Non-pigmented ciliary epithelial cell (primary cell): ENCODE data around the gene ADORA1.

Experiments used
- DNase-seq: peaks from one replicate; pipeline ENCODE4 v3.0.0-alpha.2; 2010; ENCODE audit warnings: low read depth

The ADORA1 gene

DNA sequence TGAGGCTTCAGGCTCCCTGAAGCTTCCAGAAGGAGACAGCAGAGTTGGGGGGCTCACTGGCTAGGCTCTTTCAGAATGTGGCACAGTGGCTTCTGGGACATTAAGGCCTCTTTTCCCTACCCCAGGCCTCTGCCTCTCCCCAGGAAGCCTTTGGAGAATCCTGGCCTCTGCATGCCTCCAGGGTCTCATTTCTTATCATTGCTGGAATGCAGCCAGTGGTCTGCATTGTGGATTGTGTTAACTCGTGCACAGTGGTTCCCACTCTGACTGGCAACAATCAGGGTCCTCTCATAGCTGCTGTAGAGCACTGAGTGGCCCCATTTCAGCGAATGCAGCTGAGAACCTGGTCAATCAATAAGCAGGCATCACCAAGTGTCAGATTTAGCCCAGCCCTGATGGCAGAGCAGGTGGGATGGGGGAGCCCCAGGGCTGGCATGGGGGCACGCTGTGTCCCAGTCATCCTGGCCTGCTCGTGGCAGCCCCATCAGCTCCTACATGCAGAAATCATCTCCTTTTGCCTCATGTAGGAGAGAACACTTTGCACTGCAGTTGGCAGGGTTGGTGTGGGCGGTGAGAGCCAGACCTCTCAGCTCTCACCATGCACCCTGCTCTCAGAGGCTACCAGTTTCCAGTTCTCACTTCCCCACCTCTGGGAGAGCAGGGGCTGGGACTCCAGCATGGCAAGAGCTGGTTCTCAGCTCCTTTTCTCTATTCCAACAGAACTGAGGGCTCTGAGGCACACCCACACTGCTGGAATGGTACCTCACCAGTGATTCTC, 13.4 kb downstream of the ADORA1 start:
- DNase-seq: no peak

DNA sequence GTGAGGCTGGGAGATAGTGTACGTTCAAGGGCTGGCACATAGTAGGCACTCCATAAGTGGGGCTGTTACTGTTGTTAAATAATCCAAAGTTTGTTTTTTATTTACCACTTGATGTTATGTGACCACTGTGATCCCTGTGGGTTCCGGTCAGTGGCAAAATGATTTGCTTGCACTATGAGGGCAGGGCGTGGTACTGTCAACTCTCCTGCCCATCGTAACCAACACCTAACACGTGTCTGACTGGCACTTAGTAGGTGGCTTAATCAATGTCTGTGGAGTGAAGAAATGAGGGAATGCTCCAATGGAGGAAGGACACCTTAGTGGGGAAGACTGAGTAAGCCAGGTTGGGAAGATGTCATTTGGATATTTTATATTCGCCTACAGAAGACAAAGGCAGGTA, 14.6 kb downstream of the ADORA1 start:
- DNase-seq: no peak

DNA sequence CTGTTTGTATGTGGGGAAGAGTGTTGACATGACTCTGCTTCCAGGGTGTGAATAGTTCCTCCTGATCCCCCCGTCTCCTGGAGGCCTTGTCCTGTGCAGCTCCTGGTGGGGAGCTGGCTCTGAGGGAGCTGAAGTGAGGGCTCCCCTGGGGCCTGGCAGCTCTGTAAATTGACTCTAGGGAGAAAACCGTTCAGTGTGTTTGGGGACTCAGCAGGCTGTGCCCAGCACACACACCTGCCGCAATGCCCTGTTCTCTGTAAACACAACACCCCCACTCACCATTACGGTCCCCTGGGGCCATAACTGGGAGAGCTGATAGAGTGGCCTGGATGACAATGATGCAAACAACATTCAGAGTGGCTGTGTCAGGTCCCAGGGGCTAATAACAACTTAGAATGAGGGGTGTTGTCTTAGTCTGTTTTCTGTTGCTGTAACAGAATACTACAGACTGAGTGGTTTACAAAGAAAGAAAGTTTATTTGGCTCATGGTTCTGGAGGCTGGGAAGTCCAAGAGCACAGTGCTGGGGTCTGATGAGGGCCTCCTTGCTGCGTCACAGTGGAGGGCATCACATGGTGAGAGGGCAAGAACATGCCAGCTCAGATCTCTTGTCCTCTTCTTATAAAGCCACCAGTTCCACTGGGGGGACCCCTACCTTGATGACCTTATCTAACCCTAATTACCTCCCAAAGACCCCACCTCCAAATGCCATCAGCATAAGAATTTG, 15.3 kb downstream of the ADORA1 start:
- no peak for DNase-seq

DNA sequence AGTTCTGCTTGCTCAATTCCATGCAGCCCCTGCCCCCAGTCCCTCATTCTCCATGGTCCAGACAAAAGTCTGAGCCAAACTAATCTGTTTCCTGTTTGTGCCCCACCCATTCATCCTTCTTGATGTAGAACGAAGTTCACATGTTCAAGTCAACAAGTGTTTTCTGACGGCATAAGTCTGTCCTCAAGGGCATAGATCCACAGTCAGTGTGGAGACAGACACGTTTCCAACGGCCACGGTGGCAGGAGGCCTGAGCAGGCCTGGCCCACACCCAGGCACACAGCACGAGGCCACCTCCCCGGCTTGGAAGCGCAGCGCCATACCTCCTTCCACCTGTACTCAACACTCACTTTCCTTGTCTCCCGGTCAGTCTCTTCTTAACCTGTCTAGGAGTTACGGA, 16.1 kb downstream of the ADORA1 start:
- DNase-seq: no peak

DNA sequence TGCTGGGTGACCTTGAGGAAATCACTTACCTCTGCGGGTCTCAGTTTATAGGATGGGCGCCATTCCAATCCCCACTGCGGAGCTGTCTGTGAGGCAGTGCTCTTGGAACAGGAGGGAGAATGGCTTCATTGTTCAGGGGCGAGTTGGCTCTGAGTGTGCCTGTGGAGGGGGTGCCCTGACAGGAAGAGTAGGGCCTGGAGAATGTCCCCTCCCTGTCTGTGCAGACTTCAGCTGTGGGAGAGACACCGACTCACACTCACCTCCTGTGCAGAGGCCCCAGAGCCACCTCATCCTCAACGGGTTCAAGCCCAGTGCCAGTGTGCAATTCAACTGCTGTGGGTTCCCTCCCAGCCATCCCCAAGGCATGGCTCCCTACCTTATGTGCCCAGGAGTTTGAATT, 17.1 kb downstream of the ADORA1 start:
- DNase-seq: no peak

DNA sequence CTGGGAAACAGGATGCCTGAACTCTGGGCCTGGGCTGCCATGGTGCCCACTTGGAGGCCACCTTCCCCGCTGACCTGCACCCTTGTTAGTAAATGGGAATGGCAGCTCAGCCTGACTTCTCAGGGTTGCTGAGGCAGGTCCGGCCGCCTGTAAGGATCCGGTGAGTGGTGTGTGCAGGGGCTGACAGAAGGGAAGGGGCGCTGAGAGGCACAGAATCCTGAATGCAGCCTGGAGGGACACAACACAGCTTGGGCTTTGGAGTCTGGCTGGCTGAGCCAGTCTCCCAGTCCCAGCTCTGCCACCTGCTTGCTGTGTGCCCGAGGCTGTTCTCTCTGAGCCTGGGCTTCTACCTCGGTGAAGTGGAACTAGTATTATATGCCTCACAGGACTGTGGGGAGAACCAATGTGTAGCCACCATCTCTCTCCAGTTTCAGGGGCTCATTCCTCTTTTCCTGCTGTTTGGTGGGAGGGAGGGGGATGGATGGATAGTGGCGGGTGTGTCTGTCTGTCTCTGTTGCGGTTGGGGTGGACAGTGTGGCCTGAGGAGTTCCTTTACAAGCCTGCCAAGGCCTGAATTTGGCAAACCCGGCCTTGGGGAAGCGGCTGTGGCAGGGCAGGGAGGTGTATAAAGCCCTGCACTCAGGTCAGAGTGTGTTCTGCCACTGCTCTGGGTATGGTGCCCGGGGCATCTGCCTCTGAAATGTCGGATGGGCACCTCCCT, 18.0 kb downstream of the ADORA1 start:
- no peak for DNase-seq

DNA sequence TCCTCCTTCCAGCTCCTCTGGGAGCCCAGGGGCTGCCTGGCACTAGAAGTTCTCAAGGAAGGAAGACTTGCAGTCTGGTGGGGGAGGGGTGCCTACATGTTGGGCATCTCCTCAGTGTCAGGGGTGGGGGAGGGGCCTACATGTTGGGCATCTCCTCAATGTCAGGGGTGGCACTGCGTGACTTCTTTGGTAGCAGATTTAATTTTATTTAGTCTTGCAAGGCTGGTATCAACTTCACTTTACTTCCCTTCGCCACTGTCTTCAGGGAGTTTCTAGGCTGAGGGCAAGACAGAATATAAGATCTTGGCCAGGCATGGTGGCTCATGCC, 18.5 kb downstream of the ADORA1 start:
- DNase-seq: no peak

DNA sequence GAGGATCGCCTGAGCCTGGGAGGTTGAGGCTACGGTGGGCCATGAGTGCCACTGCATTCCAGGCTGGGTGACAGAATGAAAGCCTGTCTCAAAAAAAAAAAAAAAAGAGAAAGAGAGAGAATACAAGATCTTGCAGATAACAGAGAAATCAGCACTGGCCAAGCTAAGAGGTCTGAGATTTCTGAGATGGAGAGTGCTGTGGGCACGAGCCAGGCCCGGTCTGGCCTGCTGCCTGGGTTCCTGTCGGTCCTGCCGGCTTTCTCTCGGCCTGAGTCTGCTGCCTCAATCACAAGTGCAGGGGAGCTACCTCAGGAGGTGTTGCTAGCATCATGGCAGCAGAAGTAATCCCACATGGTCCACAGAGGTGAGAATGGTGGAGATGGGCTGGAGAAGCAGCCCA, 19.0 kb downstream of the ADORA1 start:
- DNase-seq: no peak

DNA sequence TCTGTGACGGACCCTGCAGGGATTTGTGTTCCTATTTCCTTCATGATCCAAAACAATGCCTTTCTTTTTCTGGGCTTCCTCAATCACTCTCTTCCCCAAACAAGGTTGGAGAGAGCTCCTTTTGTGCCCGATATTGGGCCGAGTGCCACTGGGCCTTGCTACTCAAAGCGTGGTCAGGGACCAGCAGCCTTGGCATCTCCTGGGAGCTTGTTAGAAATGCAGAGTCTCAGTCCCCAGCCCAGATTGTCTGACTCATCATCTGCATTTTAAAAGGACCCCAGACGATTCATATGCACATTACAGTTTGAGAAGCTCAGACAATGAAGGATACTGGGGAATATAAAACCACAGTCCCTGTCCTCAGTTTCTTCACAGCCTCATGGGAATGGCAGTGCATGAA, 19.9 kb downstream of the ADORA1 start:
- no peak for DNase-seq

DNA sequence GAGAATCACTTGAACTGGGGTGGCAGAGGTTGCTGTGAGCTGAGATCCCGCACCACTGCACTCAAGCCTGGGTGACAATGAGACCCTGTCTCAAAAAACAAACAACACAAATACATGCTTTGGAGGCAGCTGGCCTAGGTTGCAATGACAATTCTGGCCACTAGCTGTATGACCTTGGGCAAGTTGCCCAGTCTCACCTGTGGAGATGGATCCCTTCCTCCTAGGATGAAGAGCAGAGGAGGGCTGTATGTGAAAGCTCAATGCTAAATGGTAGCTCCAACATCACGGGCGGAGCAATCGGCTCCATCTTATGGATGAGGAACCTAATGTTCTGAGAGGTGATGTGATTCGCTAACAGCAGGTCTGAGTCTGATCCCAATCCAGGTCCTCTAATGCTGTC, 20.6 kb downstream of the ADORA1 start:
- no peak for DNase-seq

DNA sequence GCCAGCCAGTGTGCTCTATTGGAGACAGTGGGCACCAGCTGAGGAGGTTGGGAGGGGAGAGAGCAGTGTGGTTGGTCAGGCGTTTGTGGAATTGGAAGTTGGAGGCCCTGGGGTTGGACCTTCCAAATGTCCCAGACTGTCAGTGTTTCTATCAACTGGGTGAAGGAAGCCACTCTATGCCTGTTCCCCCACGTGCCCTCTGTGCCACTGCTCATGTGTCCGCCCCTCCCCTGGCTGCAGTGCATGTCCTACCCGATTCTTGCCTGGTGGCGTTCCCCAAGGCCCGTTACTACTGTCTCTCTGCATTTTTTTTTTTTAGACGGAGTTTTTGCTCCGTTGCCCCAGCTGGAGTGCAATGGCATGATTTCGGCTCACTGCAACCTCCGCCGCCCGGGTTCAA, 21.1 kb downstream of the ADORA1 start:
- DNase-seq: no peak

DNA sequence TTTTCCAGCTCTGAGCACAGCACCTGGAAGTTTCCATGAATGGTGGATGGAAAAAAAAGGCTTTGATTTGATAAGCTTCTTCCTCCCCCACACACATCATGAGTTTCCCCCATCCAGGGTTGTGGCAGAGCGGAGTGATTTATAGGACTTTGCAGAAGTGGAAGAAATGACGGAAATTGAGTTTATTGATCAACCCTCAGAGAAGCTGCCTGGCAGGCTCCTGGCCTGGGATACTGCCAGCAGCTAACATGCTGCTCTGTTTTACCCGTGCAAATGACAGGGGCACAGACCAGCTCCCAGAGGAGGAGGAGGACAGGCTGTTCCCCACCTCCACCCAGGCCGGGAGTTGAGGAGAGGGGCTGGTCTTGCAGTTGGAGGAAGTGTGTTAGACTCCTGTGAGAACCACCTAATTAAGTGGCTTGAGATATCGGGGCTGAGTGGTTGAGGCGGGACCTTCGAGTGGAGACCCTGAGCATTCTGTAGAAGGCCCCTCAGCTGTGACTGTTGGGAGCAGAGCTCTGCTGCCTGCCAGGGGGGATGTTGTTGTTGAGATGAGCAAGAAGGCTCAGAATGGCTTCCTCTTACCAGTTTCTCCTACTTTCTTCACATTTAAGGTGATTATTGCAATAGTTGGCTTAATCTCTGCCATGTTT, 21.8 kb downstream of the ADORA1 start:
- DNase-seq: no peak

DNA sequence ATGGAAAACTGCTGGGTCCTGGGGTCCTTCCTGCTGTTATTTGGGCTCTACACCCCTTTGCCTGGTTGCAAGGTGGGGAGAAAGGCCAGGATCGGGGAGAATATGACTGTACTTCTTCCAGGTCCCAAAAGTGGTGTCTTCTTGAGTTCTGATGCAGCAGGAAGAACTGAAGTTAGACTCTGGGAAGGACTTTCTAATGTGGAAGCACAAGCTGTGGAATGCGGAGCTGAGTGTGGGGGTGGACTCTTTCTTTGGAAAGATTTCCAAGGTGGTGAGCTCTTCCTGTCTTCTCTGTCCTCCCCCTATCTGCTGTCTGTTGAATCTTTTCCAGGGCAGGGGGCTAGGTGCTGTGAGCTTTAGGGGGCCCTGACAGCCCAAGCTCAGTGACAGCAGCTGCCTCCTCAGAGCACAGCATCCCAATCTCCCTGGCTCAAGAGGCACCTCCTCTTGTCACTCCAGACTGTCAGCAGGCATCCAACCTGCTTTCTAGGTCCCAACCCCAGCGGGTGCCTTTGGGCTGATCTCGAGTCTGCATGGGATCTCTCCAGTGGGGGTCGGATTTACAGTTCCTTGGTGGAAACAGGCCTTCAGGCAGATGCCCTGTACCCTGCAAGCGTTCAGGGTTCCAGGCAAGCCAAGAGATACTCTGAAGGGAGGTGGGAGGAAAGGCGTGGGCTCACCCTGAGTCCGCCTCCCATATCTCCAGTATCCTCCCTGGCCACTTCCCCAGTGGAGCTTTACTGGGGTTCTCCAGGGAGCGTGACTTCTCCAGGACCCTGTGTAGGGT, 23.2 kb downstream of the ADORA1 start:
- DNase-seq: no peak

DNA sequence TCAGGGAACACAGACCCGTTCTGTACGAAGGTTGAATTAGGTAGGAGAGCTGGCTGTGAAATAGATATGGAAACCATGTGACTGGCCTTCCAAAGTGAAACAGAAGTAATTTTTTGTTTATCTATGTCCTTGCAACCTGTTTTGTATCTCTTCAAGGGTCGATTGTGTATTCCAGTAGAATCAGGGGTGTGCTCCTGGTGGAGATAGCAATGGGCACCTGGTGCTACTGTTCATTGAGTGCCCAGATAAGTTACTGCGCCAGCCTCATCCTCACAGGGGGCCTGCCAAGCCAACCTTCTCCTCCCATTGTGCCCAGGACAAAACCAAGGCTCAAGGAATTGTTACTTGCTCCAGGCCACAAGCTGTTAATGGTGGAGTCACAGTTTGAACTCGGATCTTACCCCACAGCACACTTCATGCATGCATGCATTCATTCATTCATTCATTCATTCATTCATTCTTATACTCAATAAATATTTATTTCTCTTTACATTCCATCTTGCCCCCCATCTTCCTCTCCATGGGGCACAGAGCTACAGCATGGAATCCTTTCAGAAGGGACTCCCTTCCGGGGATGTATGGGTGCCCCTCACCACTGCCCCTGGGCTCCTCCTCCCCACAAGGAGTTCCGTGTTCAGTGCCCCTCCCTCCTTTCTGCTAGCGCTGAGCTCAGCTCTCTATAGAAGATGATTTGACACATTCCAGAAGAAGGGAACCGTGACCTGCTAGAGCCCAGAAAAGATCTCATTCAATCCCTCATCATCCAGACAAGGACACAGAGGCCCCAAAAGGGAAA, 24.0 kb downstream of the ADORA1 start:
- DNase-seq: no peak

DNA sequence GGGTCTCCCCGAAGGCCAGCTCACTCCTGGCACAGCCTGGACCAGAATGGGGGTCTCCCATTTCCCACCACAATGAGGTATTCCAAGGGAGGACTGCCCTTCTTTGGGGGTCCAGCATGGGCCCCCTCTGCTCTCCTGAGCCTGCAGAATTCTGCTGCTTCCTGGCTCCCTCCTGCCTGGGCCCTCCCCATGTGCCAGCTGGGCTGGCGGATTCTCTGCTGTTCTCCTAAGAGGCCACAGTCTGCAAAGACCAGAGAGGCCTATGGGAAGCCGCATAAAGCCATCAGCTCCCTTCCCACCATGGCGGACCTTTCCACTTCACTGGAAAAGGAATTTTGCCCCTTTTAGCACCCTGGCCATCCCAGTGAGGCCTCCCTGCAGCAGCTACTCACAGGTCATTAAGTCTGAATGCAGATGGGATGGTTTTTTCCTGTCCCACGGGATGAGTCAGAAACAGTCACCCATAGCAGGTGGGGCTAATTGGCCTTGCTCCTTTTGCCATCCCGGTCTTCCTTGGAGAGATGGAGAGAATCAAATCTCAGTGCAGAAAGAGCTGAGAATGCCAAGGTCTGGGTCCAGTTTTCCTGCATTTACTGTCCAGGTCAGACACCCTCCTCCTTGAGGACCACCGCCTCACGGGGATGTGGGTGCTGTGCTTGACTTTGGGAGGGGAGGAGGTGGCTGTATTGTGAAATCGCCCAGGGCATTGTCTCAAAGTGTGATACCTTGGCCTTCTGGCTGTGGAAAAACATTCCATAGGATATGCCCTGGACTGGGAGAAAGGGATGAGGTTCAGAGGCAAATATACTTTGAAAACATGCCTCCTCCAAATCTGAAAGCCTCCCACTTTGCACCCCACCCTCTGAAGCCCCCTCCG, 24.9 kb downstream of the ADORA1 start:
- DNase-seq: no peak

DNA sequence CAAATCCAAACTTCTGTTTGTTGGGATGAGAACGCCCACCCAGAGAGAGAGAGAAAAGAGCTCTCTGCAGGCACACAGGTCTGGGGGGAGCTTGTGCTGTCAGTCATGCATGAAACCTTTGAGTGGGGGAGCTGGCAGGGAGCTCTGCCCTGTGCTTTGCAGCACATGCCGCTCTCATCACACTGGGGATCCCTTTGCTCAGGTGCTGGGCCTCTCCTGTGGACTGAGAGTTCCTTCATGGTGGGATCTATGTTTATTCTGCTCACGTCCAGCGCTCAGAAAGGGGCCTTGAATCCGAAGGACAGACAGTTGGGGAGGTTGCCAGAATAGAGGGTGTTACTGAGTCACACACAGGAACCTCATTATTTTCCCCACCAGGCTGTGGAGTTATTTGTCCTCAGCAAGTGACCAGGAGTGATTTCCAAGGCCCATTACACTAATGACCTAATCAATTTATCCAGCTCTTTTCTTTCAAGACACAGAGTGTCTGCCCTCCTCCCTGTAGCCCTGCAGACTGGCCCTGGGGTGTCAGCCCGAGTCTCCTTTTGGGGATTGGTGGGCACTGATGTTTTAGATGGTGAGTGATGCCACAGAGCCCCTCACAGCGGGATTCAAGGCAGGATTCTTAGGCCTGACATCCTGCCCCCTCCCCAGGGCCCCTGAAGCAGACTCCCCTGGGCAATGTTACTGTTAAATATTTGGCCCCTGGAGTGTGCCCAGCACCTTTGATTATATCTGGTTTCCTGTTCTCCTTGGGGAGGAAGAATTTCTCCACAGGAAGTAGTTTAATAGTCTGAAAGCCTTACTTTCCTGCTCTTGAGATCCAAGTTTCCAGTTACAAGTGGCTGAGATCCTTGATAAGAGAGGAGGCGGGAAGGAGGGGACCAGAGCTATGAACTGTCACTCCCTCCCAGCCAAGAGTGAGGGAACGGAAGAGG, 25.8 kb downstream of the ADORA1 start:
- no peak for DNase-seq

DNA sequence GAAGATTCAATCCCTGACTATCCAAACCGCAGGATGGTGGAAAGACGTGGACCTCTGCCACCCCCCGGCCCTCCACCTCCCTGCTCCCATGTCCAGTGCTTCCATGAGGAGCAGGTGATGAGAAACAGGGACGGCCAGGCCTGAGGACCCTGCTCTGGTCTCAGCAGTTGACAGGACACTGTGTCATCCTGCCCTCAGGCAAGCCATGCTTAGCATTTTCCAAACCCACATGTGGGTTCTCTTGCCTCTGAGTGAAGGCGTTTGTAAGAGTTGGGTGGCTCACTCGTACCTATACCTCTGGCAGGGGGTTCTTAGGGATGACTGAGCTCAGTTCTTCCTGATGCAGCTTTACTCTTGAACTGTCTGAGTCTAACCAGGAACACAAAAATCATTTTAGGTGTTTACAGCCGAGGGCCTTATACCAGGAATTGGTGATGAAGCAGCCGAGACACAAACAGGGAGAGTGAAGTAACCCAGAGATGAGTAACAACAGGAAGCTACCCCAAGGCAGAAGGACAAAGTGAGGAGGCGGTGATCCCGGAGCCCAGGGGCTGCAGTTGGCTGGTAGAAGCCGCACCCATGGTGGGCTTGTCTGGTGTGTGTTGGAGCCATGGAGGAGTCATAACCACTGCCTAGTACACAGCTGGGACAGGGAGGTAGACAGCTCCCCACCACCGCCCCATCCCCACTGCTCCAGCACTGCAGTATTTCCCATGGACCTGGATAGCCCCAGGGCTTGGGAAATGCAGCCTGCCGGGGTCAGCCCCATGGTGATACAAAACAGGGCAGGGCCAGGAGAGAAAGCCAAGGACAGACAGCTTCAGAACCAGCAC, 26.7 kb downstream of the ADORA1 start:
- peak; percentile 14 for DNase-seq

DNA sequence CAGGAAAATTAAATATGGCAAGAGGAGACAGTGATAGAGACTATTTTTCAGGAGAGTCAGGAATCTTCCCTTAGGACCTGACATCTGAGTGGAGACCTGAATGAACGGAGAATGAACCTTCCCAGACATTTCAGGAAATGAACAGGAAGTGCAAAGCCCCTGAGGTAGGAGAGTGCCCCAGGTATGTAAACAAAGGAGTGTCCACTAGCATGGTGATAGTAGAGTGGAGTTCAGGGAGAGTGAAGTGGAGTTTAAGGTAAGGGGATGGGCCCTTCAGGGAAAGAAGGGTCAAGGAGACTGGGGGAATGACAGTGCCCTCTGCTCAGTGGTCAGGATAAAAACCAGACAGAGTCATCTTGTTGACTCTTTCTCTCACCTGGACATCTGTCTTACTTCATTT, 28.8 kb downstream of the ADORA1 start:
- DNase-seq: no peak
